GM21576 (cell line): ENCODE data around the gene KANK3.
A peak's percentile ranks its signal among the peaks of the same experiment; 100 is the strongest.
"Not testable (repeated sequence)": the region's sequence is repeated elsewhere in the genome, so short reads cannot be mapped to it uniquely, and the experiment has no call there.

ENCODE experiments used
- ATAC-seq: cut with Tn5 transposase; IDR thresholded peaks from one replicate; pipeline ENCODE4 v1.9.1; 2021; ENCODE audit warnings: mild to moderate bottlenecking, moderate library complexity; ENCODE audit not compliant: unreplicated experiment

The KANK3 gene

GRCh38 chr19:8342684-8343482, at the start of gene KANK3:
Gene KANK3 (minus strand): TSS chr19:8343262. CDS start chr19:8337828, 5,434 bp downstream.
- ATAC-seq = peak; percentile 91

GRCh38 chr19:8392017-8392591, 49.0 kb upstream of the KANK3 start:
- no peak for ATAC-seq

GRCh38 chr19:8391198-8392016, 48.3 kb upstream of the KANK3 start:
- ATAC-seq = no peak

GRCh38 chr19:8390617-8390981, 47.5 kb upstream of the KANK3 start:
- peak; percentile 37 for ATAC-seq

- ATAC-seq = peak; percentile 88
Measured at GRCh38 chr19:8389891-8390616, 47.0 kb upstream of the KANK3 start, which contains the start of gene RAB11B. Gene RAB11B (plus strand): TSS chr19:8390360. CDS start chr19:8390417, 57 bp downstream.

GRCh38 chr19:8388612-8388958, 45.5 kb upstream of the KANK3 start:
- no peak for ATAC-seq

- ATAC-seq = no peak
Measured at GRCh38 chr19:8387688-8388611, 44.9 kb upstream of the KANK3 start.

- no peak for ATAC-seq
Measured at GRCh38 chr19:8386990-8387389, 43.9 kb upstream of the KANK3 start.

GRCh38 chr19:8386419-8386818, 43.4 kb upstream of the KANK3 start:
- not testable (repeated sequence) for ATAC-seq

GRCh38 chr19:8385566-8385965, 42.5 kb upstream of the KANK3 start:
- not testable (repeated sequence) for ATAC-seq

- ATAC-seq = not testable (repeated sequence)
Measured at GRCh38 chr19:8385103-8385502, 42.0 kb upstream of the KANK3 start.

- ATAC-seq = not testable (repeated sequence)
Measured at GRCh38 chr19:8384569-8384968, 41.5 kb upstream of the KANK3 start.

- not testable (repeated sequence) for ATAC-seq
Measured at GRCh38 chr19:8379156-8379891, 36.3 kb upstream of the KANK3 start.

- ATAC-seq = no peak
Measured at GRCh38 chr19:8377598-8377997, 34.5 kb upstream of the KANK3 start.

GRCh38 chr19:8376373-8376974, 33.4 kb upstream of the KANK3 start:
- not testable (repeated sequence) for ATAC-seq

GRCh38 chr19:8375766-8376165, 32.7 kb upstream of the KANK3 start:
- not testable (repeated sequence) for ATAC-seq

GRCh38 chr19:8373867-8374813, 31.1 kb upstream of the KANK3 start:
- no peak for ATAC-seq
